GDM1 (cell line): ENCODE data around the gene DPP6.

Experiments
- DNase-seq: peaks from one replicate; lab custom pipeline; 2025; lab: John Stamatoyannopoulos, UW

The DPP6 gene

GRCh38 chr7:154412105-154412504 lies 359.9 kb downstream of the DPP6 start:
- DNase-seq, result no peak

GRCh38 chr7:154415709-154416399 lies 363.7 kb downstream of the DPP6 start:
- no peak for DNase-seq

GRCh38 chr7:154416714-154417113 lies 364.5 kb downstream of the DPP6 start:
- DNase-seq, result no peak

GRCh38 chr7:154419344-154419743 lies 367.1 kb downstream of the DPP6 start:
- no peak for DNase-seq

GRCh38 chr7:154423231-154423630 lies 371.0 kb downstream of the DPP6 start:
- no peak for DNase-seq

- DNase-seq, result no peak
Measured at GRCh38 chr7:154424350-154424749, 372.2 kb downstream of the DPP6 start.

- DNase-seq, result no peak
Measured at GRCh38 chr7:154425271-154425670, 373.1 kb downstream of the DPP6 start.

GRCh38 chr7:154426778-154427177 lies 374.6 kb downstream of the DPP6 start:
- DNase-seq, result no peak

GRCh38 chr7:154427533-154427932 lies 375.3 kb downstream of the DPP6 start:
- no peak for DNase-seq

GRCh38 chr7:154429666-154430404 lies 377.6 kb downstream of the DPP6 start:
- DNase-seq, result no peak

GRCh38 chr7:154430640-154431039 lies 378.4 kb downstream of the DPP6 start:
- DNase-seq, result no peak

- no peak for DNase-seq
Measured at GRCh38 chr7:154431045-154431444, 378.8 kb downstream of the DPP6 start.

- no peak for DNase-seq
Measured at GRCh38 chr7:154433632-154434598, 381.7 kb downstream of the DPP6 start.

- DNase-seq, result no peak
Measured at GRCh38 chr7:154436560-154436959, 384.4 kb downstream of the DPP6 start.

GRCh38 chr7:154437234-154437633 lies 385.0 kb downstream of the DPP6 start:
- DNase-seq, result no peak

GRCh38 chr7:154438571-154439367 lies 386.6 kb downstream of the DPP6 start:
- no peak for DNase-seq

GRCh38 chr7:154440058-154440457 lies 387.9 kb downstream of the DPP6 start:
- DNase-seq, result no peak

- no peak for DNase-seq
Measured at GRCh38 chr7:154440651-154441050, 388.5 kb downstream of the DPP6 start.

- no peak for DNase-seq
Measured at GRCh38 chr7:154441811-154442210, 389.6 kb downstream of the DPP6 start.

- DNase-seq, result no peak
Measured at GRCh38 chr7:154442939-154443338, 390.7 kb downstream of the DPP6 start.

- DNase-seq, result no peak
Measured at GRCh38 chr7:154450451-154450850, 398.3 kb downstream of the DPP6 start.
